Colonic mucosa (tissue), 4 donors: ENCODE measurements around the gene PSTPIP1. TPM values are rescaled to one million over a fixed set of nuclear protein-coding genes. Genes with fewer than 3 reads are reported as not detected.

Source experiments
- DNase-seq: peaks from one replicate; pipeline ENCODE4 v3.0.0-alpha.2; 2020
- H3K27ac ChIP-seq: fragments of 200-600 bp; one replicate; pipeline ENCODE4 v1.8.0; 2021
- H3K27me3 ChIP-seq: fragments of 200-600 bp; one replicate; pipeline ENCODE4 v1.8.0; 2021
- H3K36me3 ChIP-seq: fragments of 200-600 bp; one replicate; pipeline ENCODE4 v1.8.0; 2021
- H3K4me1 ChIP-seq: fragments of 200-600 bp; one replicate; pipeline ENCODE4 v1.8.0; 2021; ENCODE audit warnings: mild to moderate bottlenecking
- H3K4me3 ChIP-seq: fragments of 200-600 bp; one replicate; pipeline ENCODE4 v1.8.0; 2021
- H3K9ac ChIP-seq, 2 donors: one replicate each; pipeline ENCODE4 v1.7.0; 2013; ENCODE audit warnings: control low read depth in 2 of 2, low read depth in 2 of 2, low read length in 2 of 2
- H3K9me3 ChIP-seq: fragments of 200-600 bp; one replicate; pipeline ENCODE4 v1.8.0; 2021
- CTCF ChIP-seq: fragments of 200-600 bp; IDR thresholded peaks from one replicate; pipeline ENCODE4 v1.8.0; 2022; ENCODE audit warnings: antibody characterized with exemption, mild to moderate bottlenecking
- intact Hi-C: fragments of 100-400 bp; cut with DNase I; formaldehyde crosslinking; loops from one replicate; pipeline ENCODE4 v1.14.1; 2022
- total RNA-seq, 2 donors: library from RNA; stranded (reverse); fragmentation: NEBNext Ultra II Directional in 1 of 2; extraction: Animal tissue kit (Norgen Biotek cat#: 25700) in 1 of 2; gene quantifications; one replicate each; pipeline ENCODE4 v1.2.1, GENCODE V29; 2021
- donor health status: healthy.
- donor health status: DM: no; HTN: no; CAD: no.
- donor health status: DM: no; HTN: no; CAD: no.

Gene PSTPIP1
- total RNA-seq, 2 donors from 2014 or later = 3.7 to 4.2 TPM

GRCh38 chr15:76967067-76967466, 27.9 kb upstream of the PSTPIP1 start:
- Histone ChIP-seq H3K4me1 (no peaks in the 10 kb centered on the region), H3K36me3 (no peaks in the 10 kb centered on the region), H3K4me3 (no peak overlapping the region), H3K9ac (no peak overlapping the region), H3K27me3 (no peaks in the 10 kb centered on the region), H3K27ac (no peak overlapping the region), H3K9me3 (no peaks in the 10 kb centered on the region)
- DNase-seq = no peak
- intact Hi-C loops = no loop called here
- TF ChIP-seq CTCF = no peak

DNA sequence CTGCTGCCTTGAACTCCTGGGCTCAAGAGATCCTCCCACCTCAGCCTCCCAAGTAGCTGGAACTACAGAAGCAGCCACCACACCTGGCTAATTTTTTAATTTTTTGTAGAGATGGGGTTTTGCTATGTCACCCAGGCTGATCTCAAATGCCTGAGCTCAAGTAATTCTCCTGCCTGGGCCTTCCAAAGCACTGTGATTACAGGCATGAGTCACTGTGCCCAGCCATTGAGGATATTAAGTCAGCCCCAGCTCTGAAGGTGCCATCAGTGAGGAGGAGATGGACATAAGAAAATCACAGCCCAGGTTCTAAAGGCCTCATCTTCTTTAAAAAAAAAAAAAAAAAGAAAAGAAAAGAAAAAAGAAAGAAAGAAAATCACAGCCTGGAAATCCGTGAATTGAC, 26.6 kb upstream of the PSTPIP1 start:
- Histone ChIP-seq H3K36me3 (no peaks in the 10 kb centered on the region), H3K4me1 (no peaks in the 10 kb centered on the region), H3K27ac (no peak overlapping the region), H3K9me3 (no peaks in the 10 kb centered on the region), H3K9ac (no peak overlapping the region), H3K4me3 (no peak overlapping the region), H3K27me3 (no peaks in the 10 kb centered on the region)
- no peak for DNase-seq
- TF ChIP-seq CTCF = no peak
- intact Hi-C loops = no loop called here

DNA sequence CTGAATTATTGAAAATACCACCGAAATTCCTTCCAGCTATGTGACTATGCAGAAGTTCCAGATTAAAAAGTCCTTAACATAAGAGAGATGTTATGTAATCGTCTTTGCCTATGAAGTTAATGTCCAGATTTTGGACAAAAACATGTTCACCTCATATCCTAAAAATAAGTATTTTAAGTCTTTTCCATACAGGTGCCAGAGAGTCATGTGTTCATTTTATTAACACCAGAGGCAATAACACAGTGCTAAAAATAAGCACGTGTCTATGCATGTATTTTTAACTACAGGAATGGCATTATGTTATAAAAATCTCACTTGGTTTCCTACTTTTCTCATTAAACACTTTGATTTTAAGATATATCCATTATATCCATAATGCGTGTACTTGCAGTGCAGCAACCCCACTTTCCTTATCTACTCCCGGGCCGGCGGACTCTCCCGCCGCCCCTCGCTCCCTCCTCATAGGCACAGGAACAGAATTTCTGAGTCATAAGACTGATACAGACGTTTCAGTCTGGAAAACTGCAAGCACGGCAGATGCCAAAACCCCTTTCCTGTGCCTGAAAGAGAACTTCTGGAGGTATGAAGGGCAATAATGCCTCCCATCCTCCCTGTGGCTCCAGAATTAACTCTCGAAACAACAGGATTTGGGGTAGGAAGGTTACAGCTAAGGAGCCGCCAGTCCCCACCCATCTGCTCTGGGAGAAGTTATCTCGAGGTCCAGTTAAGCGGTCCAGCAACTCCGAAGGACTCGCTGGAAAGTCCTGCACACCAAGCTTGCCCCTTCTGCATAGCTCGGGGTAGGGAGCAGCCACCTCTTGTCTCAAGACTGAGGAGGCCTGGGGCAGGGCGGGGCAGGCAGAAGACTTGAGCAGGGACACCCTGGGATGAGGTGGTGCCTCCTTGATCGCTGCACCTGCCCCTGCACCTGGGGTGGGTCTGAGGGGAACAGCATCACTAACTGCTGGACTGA, 22.3 kb upstream of the PSTPIP1 start:
- intact Hi-C loops = no loop called here
- no peak for DNase-seq
- H3K4me1 ChIP-seq = no peaks in the 10 kb centered on the region
- no peak overlapping the region for H3K4me3 ChIP-seq
- no peak overlapping the region for H3K9ac ChIP-seq
- H3K27me3 ChIP-seq = no peaks in the 10 kb centered on the region
- no peaks in the 10 kb centered on the region for H3K9me3 ChIP-seq
- no peak for TF ChIP-seq CTCF
- no peaks in the 10 kb centered on the region for H3K36me3 ChIP-seq
- no peak overlapping the region for H3K27ac ChIP-seq

DNA sequence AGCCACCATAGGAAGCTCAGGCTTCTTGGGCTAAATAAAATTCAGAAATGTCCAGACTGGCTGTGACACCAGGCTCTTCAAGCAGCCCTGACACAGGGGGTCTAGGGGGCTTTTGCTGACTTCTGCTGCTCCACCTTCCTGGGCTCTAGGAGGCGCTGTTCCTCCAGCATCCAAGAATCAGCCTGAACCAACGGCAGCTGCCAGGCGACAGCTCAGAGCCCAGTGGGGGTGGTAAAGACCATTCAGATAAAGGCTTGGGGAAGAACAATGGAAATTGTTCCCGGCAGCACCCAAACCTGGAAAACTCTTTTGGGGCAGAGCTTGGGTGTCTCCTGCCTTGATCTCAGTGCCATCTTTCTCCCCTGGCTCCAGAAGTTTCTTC, 21.6 kb upstream of the PSTPIP1 start:
- Histone ChIP-seq H3K4me1 (no peaks in the 10 kb centered on the region), H3K36me3 (no peaks in the 10 kb centered on the region), H3K27me3 (no peaks in the 10 kb centered on the region), H3K27ac (no peak overlapping the region), H3K9ac (no peak overlapping the region), H3K9me3 (no peaks in the 10 kb centered on the region), H3K4me3 (no peak overlapping the region)
- no peak for TF ChIP-seq CTCF
- DNase-seq = no peak
- intact Hi-C loops = no loop called here

DNA sequence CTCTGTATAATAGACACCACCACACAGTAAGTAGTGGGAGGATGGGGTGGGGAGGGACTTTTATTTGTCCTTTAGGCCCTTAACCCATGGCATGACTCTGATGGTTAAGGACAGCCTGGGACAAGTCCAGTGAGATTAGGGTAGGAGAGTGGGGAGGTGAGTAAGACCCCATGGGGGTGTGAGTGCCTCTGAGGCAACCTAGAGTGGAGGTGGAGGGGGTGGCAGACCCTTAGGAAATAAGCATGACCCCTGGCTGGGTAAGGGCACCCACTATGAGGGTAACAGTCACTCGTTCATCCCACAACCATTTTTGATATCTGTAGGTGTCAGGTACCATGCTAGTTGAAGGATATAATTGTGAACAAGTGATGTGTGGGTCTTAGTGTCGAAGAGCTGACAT, 21.0 kb upstream of the PSTPIP1 start:
- Histone ChIP-seq H3K36me3 (no peaks in the 10 kb centered on the region), H3K9ac (no peak overlapping the region), H3K9me3 (no peaks in the 10 kb centered on the region), H3K4me3 (no peak overlapping the region), H3K4me1 (no peaks in the 10 kb centered on the region), H3K27me3 (no peaks in the 10 kb centered on the region), H3K27ac (no peak overlapping the region)
- intact Hi-C loops = no loop called here
- DNase-seq = no peak
- no peak for TF ChIP-seq CTCF
